CD4-positive, alpha-beta T cell treated with Interleukin-2 at 100 ng/mL for 4 hours (primary cell): ENCODE results near the gene ABHD3.
A peak's percentile ranks its signal among the peaks of the same experiment; 100 is the strongest.
"Not testable (repeated sequence)": the region's sequence is repeated elsewhere in the genome, so short reads cannot be mapped to it uniquely, and the experiment has no call there.

Source experiments
- DNase-seq: peaks from one replicate; pipeline ENCODE4 v3.0.0-alpha.2; 2020; ENCODE audit warnings: low spot score

Gene ABHD3, protein sequence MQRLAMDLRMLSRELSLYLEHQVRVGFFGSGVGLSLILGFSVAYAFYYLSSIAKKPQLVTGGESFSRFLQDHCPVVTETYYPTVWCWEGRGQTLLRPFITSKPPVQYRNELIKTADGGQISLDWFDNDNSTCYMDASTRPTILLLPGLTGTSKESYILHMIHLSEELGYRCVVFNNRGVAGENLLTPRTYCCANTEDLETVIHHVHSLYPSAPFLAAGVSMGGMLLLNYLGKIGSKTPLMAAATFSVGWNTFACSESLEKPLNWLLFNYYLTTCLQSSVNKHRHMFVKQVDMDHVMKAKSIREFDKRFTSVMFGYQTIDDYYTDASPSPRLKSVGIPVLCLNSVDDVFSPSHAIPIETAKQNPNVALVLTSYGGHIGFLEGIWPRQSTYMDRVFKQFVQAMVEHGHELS

DNA sequence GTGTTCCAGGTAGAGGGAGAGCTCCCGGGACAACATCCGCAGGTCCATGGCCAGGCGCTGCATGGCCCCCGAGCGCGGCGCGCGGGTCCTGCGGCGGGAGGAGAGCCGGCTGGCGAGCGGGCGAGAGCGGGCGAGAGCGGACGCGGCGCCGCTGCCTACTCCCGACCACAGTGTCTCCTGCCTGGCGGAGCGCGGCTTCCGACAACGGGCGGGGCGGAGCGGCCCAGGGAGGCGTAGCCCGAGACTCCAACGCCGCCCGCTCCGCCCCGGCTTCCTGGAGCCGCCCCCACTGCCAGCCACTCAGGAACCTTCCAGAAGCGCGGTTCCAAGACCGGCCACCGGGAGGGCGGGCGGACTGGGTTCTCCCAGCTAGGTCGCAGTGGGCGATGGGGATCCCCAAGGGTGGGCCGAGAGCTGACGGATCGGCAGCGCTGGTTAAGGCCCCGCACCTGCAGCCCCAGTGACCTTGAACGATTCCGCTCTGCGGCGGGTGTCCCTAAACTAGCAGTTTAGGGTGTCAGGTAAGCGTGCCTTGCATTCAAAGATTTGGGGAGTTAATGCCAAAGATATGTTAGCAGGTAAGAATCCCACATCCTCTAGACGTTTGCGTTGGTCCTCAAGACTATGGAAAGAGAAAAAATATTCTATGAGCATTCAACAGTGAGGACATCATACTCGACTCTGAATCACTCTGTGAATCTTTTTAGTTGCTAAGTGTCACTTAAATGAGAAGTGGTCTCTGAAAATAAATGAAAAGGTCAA is at the start of gene ABHD3:
ABHD3 (minus strand) TSS at position 172 of the 762 bp plus-strand sequence; CDS start at position 63, 109 bp downstream.
- DNase-seq: peak; percentile 90

DNA sequence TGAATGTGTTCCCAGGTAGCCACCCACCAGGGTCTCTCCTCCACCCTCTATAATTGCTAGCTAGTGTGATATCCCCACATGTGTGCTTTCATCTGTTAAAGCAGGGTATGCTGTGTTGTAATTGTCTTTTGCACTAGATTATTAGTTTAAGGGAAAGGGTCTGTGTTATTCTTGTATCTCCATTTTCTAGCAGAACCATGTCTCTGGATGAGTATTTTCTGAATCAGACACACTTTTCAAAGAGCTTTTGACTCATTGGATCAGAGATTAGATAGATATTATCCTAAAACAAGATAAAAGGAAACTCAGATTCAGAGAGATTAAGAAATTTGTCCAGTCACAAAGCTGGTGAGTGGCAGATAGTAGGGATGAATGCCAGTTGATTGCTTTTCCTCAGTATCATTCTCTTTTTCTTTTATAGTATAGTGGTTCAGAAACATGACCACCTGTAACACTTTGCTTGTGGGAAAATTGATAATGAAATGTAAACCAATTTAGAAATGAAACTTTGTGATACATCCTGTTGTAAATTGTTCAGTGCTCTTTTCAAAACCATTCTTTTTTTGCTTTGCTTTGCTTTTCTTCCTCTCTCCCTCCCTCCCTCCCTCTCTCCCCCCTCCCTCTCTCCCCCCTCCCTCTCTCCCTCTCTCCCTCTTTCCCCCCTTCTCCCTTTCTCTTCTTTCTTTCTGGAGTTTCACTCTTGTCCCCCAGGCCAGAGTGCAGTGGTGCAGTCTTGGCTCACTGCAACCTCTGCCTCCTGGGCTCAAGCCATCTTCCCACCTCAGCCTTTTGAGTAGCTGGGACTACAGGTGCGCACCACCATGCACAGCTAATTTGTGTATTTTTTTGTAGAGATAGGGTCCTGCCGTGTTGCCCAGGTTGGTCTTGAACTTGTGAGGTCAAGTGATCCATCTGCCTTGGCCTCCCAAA is 43.5 kb upstream of the ABHD3 start:
- no peak for DNase-seq

DNA sequence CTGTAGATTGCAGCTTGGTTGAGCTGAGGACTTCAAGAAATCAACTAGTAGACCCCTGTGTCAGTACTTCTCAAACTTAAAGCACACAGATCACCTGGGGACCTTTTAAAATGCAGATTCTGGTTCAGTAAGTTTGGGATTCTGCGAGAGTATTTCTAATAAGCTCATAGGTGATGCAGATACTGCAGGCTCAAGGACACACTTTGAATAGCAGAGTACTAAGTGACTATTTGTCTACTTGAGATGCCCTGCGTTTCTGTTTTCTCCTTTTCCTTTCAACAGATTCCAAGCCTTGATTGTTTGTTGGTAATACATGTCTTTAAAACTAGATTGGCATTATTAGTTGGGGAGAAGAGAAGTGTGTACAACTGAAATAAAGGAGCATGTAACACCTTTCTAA is 42.7 kb upstream of the ABHD3 start:
- no peak for DNase-seq

DNA sequence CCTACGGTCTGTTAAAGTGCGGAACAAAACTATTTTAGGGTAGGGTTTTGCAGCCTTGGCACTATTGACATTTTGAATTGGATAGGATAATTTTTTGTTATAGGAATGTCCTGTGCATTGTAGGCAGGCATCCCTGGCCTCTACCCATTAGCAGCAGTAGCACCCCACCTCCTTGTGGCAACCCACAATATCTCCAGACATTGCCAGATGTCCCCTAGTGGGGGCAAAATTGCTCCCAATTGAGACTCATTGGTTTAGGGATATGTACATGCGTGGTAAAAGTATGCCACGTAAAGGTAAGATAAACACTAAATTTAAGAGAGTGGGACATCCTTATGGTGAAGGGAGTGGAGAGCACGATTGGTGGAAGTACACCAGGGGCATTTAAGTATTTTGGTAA is 40.7 kb upstream of the ABHD3 start:
- no peak for DNase-seq

DNA sequence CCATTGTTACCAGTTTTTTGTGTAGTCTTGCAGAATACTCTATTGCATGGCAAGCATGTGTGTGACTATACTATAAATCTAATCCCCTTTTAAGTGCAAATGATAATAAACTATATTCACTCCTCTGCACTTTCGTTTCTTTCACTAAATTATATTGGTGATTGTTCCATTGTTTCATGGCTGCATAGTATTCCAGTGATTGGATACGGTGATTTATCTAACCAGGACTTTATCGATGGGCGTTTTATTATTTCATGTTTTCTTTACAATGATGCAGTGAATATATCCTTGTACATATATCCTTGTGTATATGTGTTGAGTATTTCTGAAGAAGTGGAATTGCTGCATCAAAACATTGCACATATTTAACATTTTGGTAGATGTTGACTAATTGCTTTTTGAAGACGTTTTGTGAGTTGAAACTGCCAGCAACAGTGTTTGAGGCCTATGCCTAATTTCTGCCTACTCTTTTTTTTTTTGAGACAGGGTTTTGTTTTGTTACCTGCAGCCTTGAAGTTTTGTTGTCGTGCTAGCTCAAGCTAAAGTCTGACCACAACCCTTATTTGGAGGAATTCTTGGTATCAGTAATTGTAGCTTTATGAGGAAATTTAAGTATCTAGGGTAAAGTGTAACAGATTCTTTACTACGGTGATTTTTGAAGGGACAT is 38.7 kb upstream of the ABHD3 start:
- DNase-seq: peak; percentile 69

DNA sequence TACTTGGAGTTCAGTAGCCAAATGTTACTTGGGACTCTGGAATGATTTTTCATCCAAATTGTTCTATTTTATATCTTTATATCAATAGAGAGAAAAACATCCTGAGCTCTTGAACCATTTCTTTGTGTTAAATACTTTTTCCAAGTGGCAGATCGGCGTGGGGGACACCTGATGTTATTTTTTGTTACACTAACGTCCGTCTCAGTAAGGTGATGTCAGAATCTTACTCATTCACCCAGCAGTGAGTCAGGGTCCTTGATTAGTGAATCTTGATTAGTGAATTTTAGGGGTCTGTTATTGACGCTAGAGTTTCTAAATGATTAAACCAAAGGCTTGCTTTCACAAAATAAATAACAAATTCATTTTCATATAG is 37.7 kb upstream of the ABHD3 start:
- DNase-seq: peak; percentile 38

DNA sequence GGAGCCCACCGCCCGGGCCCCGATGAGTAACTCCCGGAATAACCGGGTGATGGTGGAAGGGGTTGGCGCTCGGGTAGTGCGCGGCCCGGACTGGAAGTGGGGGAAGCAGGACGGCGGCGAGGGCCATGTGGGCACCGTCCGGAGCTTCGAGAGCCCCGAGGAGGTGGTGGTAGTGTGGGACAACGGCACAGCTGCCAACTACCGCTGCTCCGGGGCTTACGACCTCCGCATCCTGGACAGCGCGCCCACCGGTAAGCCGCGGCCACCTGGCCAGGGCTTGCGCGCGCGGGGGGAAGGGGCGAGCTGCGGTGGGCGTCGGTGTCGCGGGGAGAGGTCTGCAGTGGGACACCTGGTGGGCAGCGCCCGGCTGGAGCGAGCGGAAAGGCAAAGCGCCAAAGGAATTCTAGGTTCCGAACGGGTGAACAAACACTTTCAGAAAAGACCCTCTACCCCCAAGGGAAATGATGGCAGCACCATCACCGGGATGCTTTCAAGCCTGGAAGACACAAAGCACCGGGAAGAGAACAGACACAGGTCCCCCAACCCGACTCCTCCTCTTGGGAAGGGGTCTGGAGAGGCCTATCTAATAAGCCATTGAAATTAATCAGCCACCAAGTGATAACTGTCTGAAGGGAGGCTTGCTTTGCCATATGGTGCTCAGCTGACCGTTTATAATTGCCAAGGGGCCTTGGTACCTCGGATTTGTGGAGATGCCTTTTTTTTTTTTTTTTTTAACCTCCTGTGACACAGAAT is 37.2 kb upstream of the ABHD3 start:
- no peak for DNase-seq

DNA sequence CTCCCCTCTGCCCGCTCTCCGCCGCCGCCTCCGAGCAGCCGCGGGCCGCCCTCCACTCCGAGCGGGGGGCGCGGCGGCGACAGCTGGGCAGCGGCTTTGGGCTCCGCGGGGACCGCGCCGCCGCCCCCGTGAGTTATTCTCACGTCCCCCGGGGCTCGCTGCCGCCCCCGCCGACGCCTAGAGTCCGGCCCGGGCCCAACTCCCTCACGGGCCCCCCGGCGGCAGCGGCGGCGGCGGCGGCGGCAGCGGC is 36.7 kb upstream of the ABHD3 start:
- no peak for DNase-seq

DNA sequence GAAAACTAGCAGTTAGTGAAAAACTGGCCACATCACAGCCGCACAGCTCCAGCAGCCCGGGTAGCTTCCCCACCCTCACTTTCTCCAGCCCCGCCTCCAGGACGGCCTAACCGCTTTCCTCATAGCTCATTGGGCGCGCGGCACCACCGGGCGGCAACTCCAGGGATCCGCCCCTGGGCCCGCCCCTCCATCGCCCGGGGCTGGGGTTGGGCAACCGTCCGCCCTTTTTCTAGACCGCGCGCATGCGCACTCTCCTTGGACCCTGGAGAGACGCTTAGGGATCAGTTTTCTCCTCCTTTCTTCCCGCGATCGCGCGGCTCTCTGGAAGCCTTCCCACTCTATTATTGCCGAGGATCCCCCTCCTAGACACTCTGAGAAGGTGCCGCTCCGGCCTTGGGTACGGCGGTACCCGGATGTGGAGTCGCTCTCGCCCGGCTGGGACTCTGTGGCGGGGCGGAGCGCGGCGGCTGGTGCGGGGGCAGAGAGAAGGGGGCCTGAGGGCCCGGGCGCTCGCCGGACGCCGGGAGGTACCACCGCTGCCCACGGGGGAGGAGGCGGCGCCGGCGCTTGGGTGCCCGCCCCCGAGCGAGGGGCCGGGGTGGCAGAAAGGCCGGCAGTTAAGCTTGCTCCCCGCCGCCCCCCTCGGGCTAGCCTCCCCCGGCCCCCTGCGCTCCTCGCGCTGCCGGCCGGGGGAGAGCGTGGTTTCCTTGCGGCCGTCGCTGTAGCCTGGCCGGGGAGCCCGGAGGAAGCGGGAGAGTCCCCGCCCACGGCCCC is 36.2 kb upstream of the ABHD3 start, which contains the start of gene MIB1:
MIB1 (plus strand) TSS at position 255 of the 774 bp plus-strand sequence. CDS start 792 bp downstream, outside the sequence.
- DNase-seq: peak; percentile 97

DNA sequence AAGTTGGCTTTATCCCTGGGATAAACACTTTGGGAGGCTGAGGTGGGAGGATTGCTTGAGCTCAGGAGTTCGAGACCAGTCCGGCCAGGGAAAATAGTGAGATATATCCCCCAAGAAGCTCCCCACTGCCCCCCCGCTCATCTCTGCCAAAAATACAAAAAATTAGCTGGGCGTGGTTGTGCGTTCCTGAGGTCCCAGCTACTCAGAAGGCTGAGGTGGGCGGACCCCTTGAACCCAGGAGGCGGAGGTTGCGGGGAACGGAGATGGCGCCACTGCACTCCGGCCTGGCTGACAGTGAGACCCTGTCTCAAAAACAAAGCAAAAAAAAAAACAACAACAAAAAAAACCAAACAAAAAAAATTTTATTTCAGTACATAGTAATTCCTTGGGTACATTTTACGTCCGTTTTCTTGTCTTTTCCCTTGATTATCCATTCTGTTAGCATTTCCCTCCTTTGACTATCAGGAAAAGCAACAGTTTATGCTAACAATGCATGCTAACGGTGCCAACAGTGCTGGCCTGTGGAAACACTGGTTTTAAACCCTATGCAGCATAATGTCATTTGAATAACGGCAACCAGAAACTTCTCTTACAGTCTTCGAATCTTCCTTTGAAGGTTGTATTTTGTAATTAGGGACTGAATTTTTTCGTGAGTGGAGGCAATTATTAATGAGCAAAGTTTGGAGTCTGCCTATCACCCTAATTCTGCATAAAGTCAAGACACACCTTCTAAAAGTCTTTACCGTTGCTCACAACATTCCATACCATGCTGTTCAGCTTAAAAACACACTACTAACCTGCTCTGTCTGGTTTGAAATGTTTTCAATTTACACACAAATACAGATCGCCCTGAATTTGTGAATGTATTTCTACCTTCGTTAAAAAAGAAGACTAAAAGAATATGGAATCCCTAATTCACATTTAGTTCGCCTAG is 35.3 kb upstream of the ABHD3 start:
- DNase-seq: no peak

DNA sequence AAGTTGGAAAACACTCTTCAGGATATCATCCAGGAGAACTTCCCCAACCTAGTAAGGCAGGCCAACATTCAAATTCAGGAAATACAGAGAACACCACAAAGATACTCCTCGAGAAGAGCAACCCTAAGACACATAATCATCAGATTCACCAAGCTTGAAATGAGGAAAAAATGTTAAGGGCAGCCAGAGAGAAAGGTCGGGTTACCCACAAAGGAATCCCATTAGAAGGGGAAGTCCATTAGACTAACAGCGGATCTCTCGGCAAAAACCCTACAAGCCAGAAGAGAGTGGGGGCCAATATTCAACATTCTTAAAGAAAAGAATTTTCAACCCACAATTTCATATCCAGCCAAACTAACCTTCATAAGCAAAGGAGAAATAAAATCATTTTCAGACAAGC is 32.4 kb upstream of the ABHD3 start:
- not testable (repeated sequence) for DNase-seq

DNA sequence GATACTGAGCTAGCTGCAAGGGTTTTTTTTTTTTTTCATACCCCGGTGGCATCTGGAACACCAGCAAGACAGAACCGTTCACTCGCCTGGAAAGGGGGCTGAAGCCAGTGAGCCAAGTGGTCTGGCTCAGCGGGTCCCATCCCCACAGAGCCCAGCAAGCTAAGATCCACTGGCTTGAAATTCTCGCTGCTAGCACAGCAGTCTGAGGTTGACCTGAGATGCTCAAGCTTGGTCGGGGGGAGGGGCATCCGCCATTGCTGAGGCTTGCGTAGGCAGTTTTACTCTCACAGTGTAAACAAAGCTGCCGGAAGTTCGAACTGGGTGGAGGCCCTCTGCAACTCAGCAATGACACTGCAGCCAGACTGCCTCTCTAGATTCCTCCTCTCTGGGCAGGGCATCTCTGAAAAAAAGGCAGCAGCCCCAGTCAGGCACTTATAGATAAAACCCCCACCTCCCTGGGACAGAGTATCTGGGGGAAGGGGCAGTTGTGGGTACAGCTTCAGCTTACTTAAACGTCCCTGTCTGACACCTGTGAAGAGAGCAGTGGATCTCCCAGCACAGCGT is 31.0 kb upstream of the ABHD3 start:
- DNase-seq: peak; percentile 69

DNA sequence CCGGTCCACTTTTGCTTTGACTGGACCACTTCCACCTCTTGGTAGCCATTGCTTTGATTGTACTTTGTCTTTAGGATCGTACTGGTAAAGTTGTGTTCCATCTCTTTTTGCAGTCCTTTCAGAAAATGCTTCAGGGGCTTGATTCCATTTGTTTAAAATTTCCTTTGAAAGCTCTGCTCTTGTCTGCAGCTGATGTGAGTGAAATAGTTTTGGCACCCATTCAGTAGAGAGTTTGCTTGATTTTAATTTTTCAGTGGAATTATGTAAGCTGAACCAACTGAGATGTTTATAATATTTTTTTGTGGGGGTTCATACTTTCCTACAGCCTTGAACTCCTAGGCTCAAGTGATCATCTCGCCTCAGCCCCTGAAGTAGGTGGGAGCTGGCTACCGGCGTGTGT is 28.4 kb upstream of the ABHD3 start:
- no peak for DNase-seq

DNA sequence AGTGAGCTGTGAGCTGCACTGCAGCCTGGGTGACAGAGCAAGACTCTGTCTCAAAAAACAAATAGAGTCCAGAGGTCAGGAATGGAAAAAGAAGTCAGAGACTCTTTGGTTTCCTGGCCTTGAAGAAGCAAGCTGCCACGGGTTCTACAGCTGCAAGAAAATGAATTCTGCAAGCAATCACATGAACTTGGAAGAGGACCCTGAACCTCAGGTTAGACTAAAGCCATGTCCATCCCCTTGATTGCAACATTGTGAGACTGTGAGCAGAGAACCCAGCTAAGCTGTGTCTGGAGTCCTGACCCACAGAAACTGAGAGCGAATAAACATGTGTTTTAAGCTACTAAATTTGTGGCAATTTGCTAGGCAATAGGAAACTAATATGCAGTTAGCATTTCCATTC is 23.1 kb upstream of the ABHD3 start:
- no peak for DNase-seq

DNA sequence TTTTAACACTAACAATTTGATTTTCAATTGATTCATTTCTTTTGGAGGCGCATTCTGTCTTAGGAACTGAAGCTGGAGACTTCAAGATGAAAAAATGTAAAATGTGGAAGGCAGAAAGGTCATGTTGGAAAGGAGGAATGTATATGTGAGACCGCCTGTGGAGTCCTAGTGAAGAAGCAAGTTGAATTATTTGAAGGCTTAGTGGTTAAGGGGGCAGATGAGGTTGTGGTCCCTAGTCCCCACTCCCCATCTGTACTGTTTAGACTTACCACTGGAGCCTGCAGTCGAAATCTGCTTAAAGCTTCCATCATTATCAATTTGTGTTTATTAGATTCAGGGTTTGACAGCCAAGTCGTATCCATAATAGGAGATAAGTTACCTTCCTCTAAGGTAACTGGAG is 20.6 kb upstream of the ABHD3 start:
- DNase-seq: no peak

DNA sequence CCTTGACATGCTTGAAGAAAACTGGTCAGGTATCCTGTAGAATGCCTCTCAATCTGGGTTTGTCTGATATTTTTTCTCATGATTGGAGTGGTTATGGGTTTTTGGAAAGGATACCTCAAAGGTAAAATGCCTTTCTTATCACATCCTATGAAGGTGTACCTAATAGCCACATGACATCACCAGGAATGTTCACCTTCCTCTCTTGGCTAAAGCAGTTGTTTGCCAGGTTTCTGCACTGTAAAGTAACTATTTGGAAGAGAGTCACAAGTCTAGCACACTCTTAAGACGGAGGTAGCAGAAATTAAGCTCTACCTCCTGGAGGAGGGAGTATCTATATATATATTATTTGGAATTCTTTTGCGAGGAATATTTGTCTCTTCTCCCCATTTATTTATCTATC is 18.1 kb upstream of the ABHD3 start:
- no peak for DNase-seq

DNA sequence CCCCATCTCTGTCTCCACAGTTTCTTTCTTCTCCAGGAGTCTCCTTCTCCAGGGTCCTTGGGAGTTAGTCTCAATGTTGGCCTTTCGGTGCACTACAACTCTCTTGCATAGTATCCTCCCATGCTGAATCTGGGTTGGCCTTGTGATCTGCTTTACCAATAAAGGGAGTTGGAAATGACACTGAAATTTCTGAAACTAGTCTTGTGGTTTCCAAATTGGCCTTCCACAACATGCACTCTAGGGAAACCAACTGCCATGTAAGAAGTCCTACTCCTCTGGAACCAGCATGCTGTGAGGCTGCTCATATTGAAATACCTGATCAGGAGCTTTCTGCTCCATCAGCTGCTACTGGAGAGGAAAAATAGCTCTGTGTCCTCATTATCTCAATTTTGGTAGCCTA is 9.9 kb upstream of the ABHD3 start:
- DNase-seq: no peak

DNA sequence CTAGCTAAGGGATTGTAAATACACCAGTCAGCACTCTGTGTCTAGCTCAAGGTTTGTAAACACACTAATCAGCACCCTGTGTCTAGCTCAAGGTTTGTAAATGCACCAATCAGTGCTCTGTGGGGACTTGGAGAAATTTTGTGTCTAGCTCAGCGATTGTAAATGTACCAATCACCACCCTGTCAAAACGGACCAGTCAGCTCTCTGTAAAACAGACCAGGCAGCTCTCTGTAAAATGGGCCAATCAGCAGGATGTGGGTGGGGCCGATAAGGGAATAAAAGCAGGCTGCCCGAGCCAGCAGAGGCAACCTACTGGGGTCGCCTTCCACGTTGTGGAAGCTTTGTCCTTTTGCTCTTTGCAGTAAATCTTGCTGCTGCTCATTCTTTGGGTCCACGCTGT is 2.6 kb upstream of the ABHD3 start:
- not testable (repeated sequence) for DNase-seq

DNA sequence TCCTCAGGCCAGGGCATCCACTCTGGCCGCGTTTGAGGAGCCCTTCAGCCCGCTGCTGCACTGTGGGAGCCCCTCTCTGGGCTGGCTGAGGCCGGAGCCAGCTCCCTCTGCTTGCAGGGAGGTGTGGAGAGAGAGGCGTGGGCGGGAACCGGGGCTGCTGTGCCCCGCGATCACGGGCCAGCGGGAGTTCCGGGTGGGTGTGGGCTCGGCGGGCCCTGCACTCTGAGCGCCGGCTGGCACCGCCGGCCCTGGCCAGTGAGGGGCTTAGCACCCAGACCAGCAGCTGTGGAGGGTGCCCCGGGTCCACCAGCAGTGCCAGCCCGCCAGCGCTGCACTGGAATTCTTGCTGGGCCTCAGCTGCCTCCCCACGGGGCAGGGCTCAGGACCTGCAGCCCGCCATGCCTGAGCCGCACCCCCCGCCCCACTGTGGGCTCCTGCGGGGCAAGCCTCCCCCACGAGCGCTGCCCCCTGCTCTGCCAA is 1.9 kb upstream of the ABHD3 start:
- DNase-seq: no peak
